GM23338 (cell line): ENCODE measurements around the gene C8G.

Source experiments
- CREB1 ChIP-seq: fragments of 250-450 bp; sonication (Bioruptor Pico); IDR thresholded peaks from 2 replicates; pipeline ENCODE4 v1.5.0; 2020; ENCODE audit warnings: low read depth, mild to moderate bottlenecking, moderate library complexity
- EZH2 ChIP-seq: fragments of 200-600 bp; sonication (generic); IDR thresholded peaks from one replicate; pipeline ENCODE4 v1.8.0; 2017; ENCODE audit warnings: antibody characterized with exemption, mild to moderate bottlenecking, low read depth; ENCODE audit not compliant: unreplicated experiment
- EZH2phosphoT487 ChIP-seq: fragments of 200-600 bp; sonication (generic); IDR thresholded peaks from one replicate; pipeline ENCODE4 v1.8.1; 2018; ENCODE audit warnings: antibody characterized with exemption; ENCODE audit not compliant: unreplicated experiment
- JUNB ChIP-seq: IDR thresholded peaks from one replicate; pipeline ENCODE4 v1.6.1; 2016; ENCODE audit warnings: antibody characterized with exemption; ENCODE audit not compliant: unreplicated experiment
- NANOG ChIP-seq: IDR thresholded peaks from 2 replicates; pipeline ENCODE4 v1.6.1; 2016; ENCODE audit warnings: antibody characterized with exemption, borderline replicate concordance
- POLR2AphosphoS5 ChIP-seq: IDR thresholded peaks from 2 replicates; pipeline ENCODE4 v1.6.1; 2016; ENCODE audit warnings: antibody characterized with exemption, low read depth
- STAT1 ChIP-seq: IDR thresholded peaks from one replicate; pipeline ENCODE4 v1.6.1; 2016; ENCODE audit warnings: antibody characterized with exemption; ENCODE audit not compliant: unreplicated experiment
- ZNF114 ChIP-seq: fragments of 250-450 bp; sonication (Bioruptor Pico); IDR thresholded peaks from 2 replicates; pipeline ENCODE4 v1.5.0; 2020; ENCODE audit warnings: mild to moderate bottlenecking, moderate library complexity
- ZNF331 ChIP-seq: fragments of 250-450 bp; sonication (Bioruptor Pico); IDR thresholded peaks from 2 replicates; pipeline ENCODE4 v1.5.0; 2020; ENCODE audit warnings: low read depth, mild to moderate bottlenecking, moderate library complexity
- TF ChIP-seq, protein P1 (sequence below), 2 experiments: fragments of 200-600 bp in 1 of 2; sonication (generic) in 1 of 2; conservative IDR thresholded peaks; 2 replicates each; pipeline versions ENCODE4 v1.5.1 to v1.6.1; 2016 to 2017; ENCODE audit warnings: antibody characterized with exemption in 2 of 2, low read depth in 2 of 2, mild to moderate bottlenecking in 2 of 2, moderate library complexity in 1 of 2
- TF ChIP-seq, protein P2 (sequence below): IDR thresholded peaks from one replicate; pipeline ENCODE4 v1.6.1; 2018; ENCODE audit warnings: antibody characterized with exemption; ENCODE audit not compliant: unreplicated experiment
- TF ChIP-seq, protein P3 (sequence below): IDR thresholded peaks from 2 replicates; pipeline ENCODE4 v1.6.1; 2016; ENCODE audit warnings: antibody characterized with exemption

DNA sequence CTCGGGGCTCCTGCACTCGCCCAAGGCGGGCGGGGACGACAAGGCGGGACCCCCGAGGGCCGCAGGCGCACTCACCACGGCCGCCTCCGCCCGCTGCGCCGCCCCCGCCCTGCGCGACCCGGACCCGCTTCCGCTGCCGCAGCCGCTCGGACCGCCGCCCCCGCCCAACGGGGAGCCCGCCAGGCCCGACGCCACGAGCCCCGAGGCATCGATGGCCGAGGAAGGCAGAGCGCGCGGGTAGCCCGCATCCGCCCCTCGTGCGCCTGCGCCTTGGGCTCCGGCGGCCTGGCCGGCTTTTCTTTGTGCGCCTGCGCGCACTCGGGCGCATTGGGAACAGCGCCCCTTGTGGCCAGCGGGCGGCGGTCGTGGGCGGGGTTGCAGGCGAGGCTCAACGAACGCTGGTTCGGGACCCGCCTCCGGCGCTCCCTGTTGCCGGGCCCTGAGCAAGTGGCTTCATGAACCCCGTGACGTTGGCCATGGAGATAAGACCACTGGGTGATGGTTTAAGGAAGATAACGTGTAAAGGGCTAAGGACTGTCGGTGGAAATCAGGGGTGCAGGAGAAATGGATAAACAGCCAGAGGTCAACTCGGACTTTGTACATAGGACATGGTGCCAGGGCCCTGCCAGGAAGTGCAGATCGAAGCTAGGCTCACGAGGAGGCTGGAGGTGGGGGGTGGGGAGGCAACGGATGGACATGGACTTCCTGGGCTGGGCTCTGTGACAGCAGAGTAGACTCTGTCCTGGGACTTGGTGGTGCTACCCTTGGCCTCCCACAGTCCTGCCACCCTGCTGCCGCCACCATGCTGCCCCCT lies at the start of gene C8G, which contains the start of gene FBXW5:
- TF ChIP-seq EZH2 (no peak), CREB1 (CRISPR knock-in tag) (peak; percentile 39; the same call in 1 of the 2 replicates), JUNB (no peak), ZNF114 (CRISPR knock-in tag) (no peak; the same call in 1 of the 2 replicates), EZH2phosphoT487 (no peak), POLR2AphosphoS5 (peak; percentile 59), ZNF331 (CRISPR knock-in tag) (no peak), NANOG (no peak), STAT1 (no peak)
- TF ChIP-seq, protein P1, sequence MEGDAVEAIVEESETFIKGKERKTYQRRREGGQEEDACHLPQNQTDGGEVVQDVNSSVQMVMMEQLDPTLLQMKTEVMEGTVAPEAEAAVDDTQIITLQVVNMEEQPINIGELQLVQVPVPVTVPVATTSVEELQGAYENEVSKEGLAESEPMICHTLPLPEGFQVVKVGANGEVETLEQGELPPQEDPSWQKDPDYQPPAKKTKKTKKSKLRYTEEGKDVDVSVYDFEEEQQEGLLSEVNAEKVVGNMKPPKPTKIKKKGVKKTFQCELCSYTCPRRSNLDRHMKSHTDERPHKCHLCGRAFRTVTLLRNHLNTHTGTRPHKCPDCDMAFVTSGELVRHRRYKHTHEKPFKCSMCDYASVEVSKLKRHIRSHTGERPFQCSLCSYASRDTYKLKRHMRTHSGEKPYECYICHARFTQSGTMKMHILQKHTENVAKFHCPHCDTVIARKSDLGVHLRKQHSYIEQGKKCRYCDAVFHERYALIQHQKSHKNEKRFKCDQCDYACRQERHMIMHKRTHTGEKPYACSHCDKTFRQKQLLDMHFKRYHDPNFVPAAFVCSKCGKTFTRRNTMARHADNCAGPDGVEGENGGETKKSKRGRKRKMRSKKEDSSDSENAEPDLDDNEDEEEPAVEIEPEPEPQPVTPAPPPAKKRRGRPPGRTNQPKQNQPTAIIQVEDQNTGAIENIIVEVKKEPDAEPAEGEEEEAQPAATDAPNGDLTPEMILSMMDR (conservative IDR thresholded peaks at IDR 0.05; ENCODE audit: low read depth in 2 of 2) = peak; percentile 77 to 91
- TF ChIP-seq, protein P2, sequence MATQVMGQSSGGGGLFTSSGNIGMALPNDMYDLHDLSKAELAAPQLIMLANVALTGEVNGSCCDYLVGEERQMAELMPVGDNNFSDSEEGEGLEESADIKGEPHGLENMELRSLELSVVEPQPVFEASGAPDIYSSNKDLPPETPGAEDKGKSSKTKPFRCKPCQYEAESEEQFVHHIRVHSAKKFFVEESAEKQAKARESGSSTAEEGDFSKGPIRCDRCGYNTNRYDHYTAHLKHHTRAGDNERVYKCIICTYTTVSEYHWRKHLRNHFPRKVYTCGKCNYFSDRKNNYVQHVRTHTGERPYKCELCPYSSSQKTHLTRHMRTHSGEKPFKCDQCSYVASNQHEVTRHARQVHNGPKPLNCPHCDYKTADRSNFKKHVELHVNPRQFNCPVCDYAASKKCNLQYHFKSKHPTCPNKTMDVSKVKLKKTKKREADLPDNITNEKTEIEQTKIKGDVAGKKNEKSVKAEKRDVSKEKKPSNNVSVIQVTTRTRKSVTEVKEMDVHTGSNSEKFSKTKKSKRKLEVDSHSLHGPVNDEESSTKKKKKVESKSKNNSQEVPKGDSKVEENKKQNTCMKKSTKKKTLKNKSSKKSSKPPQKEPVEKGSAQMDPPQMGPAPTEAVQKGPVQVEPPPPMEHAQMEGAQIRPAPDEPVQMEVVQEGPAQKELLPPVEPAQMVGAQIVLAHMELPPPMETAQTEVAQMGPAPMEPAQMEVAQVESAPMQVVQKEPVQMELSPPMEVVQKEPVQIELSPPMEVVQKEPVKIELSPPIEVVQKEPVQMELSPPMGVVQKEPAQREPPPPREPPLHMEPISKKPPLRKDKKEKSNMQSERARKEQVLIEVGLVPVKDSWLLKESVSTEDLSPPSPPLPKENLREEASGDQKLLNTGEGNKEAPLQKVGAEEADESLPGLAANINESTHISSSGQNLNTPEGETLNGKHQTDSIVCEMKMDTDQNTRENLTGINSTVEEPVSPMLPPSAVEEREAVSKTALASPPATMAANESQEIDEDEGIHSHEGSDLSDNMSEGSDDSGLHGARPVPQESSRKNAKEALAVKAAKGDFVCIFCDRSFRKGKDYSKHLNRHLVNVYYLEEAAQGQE = no peak
- TF ChIP-seq, protein P3, sequence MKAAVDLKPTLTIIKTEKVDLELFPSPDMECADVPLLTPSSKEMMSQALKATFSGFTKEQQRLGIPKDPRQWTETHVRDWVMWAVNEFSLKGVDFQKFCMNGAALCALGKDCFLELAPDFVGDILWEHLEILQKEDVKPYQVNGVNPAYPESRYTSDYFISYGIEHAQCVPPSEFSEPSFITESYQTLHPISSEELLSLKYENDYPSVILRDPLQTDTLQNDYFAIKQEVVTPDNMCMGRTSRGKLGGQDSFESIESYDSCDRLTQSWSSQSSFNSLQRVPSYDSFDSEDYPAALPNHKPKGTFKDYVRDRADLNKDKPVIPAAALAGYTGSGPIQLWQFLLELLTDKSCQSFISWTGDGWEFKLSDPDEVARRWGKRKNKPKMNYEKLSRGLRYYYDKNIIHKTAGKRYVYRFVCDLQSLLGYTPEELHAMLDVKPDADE = peak; percentile 68
